ENCODE results near the gene WDR3. TPM values are rescaled to one million over a fixed set of nuclear protein-coding genes. Genes with fewer than 3 reads are reported as not detected.

Gene WDR3
- total RNA-seq, 1 donor from 2014 or later = 26.8 TPM

DNA sequence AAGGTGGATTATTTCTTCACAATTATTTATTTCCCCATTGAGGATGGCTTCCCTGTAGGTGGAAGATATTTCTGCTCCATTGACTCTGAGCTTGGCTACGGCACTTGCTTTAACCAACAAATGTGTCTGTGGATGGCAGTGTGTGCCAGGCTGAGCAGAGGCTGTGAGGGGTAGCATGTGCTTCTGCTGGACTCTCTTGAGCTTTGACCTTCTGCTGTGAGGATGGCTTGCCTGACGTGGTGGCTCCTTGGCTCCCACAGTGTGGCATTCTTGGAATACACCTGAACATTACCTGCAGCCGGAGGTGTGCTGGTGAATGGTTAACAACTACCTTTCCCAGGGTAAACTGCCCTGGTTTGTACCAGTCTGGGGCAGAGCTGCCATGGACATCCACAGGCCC lies 46.8 kb downstream of the WDR3 start:
- Mint-ChIP-seq H3K36me3 (ENCODE audit: low read depth, unreplicated experiment) (no peaks in the 10 kb centered on the region), H3K27ac (ENCODE audit: unreplicated experiment) (no peak overlapping the region), H3K4me1 (ENCODE audit: unreplicated experiment) (no peaks in the 10 kb centered on the region), H3K27me3 (ENCODE audit: unreplicated experiment) (no peaks in the 10 kb centered on the region), H3K9me3 (ENCODE audit: unreplicated experiment) (no peaks in the 10 kb centered on the region), H3K4me3 (ENCODE audit: unreplicated experiment) (no peak overlapping the region)
- DNase-seq (ENCODE audit: low spot score) = no peak
- TF ChIP-seq, protein P1, sequence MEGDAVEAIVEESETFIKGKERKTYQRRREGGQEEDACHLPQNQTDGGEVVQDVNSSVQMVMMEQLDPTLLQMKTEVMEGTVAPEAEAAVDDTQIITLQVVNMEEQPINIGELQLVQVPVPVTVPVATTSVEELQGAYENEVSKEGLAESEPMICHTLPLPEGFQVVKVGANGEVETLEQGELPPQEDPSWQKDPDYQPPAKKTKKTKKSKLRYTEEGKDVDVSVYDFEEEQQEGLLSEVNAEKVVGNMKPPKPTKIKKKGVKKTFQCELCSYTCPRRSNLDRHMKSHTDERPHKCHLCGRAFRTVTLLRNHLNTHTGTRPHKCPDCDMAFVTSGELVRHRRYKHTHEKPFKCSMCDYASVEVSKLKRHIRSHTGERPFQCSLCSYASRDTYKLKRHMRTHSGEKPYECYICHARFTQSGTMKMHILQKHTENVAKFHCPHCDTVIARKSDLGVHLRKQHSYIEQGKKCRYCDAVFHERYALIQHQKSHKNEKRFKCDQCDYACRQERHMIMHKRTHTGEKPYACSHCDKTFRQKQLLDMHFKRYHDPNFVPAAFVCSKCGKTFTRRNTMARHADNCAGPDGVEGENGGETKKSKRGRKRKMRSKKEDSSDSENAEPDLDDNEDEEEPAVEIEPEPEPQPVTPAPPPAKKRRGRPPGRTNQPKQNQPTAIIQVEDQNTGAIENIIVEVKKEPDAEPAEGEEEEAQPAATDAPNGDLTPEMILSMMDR (IDR thresholded peaks at IDR 0.05; ENCODE audit: unreplicated experiment) = no peak

DNA sequence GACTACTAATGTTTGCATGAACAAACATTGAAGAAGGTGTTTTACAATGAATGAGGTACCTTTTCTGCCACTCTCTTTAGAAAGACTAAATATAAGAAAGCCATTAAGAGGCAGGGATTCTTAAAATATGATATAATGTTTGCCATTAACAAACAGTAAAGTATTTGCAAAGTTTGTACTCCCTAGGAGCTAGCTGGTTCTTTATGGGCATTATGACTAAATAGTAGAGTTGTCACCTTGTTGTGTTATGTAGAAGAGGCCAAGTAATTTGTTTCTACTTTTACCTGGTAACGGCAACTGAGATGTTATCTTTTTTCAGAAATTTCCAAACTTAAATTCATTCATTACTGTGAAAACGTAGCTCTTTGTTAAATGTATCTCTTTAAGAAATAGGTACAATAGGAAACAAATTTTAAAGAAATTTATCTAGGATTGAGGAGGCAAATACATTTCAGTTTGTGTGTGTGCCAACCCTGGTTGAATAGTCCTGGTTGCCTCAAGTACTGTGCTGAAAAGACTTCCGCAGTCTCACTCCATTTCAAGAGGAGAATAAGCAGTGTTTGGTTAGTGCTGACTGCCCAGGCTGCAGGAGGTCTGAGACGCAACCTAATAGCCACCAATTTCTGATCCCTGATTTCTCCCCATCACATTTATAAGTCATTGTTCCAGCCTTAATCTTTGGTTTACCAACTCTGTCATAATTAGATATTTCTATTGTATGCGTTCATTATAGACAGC lies 52.1 kb downstream of the WDR3 start:
- H3K4me3 Mint-ChIP-seq (ENCODE audit: unreplicated experiment) = no peak overlapping the region
- H3K4me1 Mint-ChIP-seq (ENCODE audit: unreplicated experiment) = peaks cover under 1% of the 10 kb centered on the region
- no peaks in the 10 kb centered on the region for H3K27me3 Mint-ChIP-seq (ENCODE audit: unreplicated experiment)
- no peak for DNase-seq (ENCODE audit: low spot score)
- H3K9me3 Mint-ChIP-seq (ENCODE audit: unreplicated experiment) = no peaks in the 10 kb centered on the region
- no peaks in the 10 kb centered on the region for H3K36me3 Mint-ChIP-seq (ENCODE audit: low read depth, unreplicated experiment)
- no peak overlapping the region for H3K27ac Mint-ChIP-seq (ENCODE audit: unreplicated experiment)
- TF ChIP-seq, protein P1 (IDR thresholded peaks at IDR 0.05; ENCODE audit: unreplicated experiment) = no peak

DNA sequence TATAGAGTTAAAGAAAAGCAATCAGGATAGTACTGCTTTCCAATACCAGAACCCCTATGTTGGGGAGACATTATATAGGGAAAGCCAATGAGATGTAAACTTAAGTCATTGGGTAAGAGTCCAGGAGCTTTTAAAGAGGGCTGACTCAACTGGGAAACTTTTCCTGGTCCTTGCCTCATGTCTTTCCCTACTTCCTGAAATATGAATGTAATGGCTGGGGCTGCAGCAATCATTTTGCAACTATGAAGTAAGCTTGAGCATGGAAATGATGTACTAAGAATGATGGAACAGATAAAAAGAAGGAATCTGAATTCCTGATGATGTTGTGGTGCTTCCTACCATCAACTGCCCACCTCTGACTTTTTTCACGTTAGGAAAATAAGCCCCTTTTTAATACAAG lies 55.7 kb downstream of the WDR3 start:
- Mint-ChIP-seq H3K4me3 (ENCODE audit: unreplicated experiment) (no peak overlapping the region), H3K9me3 (ENCODE audit: unreplicated experiment) (no peaks in the 10 kb centered on the region), H3K27ac (ENCODE audit: unreplicated experiment) (no peak overlapping the region), H3K36me3 (ENCODE audit: low read depth, unreplicated experiment) (no peaks in the 10 kb centered on the region), H3K27me3 (ENCODE audit: unreplicated experiment) (peaks cover 2% of the 10 kb centered on the region), H3K4me1 (ENCODE audit: unreplicated experiment) (peaks cover 6% of the 10 kb centered on the region)
- no peak for DNase-seq (ENCODE audit: low spot score)
- TF ChIP-seq, protein P1 (IDR thresholded peaks at IDR 0.05; ENCODE audit: unreplicated experiment) = no peak

DNA sequence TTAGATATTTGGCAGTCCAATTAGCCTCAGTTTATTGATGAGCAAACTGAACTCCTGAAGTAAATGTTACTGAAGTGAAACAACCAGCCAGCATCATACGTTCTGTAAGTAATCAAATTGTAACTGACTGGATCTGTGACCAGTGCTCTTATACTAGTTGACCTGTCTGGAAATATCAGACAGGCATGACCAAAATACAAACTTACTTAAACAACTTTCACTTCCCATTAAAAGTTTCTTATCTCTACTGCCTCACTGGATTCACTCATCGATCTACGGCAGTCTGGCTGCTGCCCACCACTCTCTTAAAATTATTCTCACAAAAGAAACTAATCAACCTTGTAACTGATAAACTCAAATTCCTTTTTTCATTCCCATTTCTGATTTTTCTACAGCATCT lies 56.4 kb downstream of the WDR3 start:
- no peaks in the 10 kb centered on the region for H3K36me3 Mint-ChIP-seq (ENCODE audit: low read depth, unreplicated experiment)
- H3K9me3 Mint-ChIP-seq (ENCODE audit: unreplicated experiment) = no peaks in the 10 kb centered on the region
- peaks cover 2% of the 10 kb centered on the region for H3K27me3 Mint-ChIP-seq (ENCODE audit: unreplicated experiment)
- H3K4me1 Mint-ChIP-seq (ENCODE audit: unreplicated experiment) = peaks cover 6% of the 10 kb centered on the region
- DNase-seq (ENCODE audit: low spot score) = no peak
- H3K4me3 Mint-ChIP-seq (ENCODE audit: unreplicated experiment) = no peak overlapping the region
- TF ChIP-seq, protein P1 (IDR thresholded peaks at IDR 0.05; ENCODE audit: unreplicated experiment) = no peak
- H3K27ac Mint-ChIP-seq (ENCODE audit: unreplicated experiment) = no peak overlapping the region

DNA sequence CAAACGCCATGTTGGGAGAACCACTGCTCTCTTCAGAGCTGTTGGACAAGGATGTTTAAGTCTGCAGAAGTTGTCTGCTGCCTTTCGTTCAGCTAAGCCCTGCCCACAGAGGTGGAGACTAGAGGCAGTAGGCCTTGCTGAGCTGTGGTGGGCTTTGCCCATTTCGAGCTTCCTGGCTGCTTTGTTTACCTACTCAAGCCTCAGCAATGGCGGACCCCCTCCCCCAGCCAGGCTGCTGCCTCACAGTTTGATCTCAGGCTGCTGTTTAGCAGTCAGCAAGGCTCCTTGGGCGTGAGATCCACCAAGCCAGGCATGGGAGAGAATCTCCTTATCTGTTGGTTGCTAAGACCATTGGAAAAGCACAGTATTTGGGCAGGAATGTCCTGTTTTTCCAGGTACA lies 74.8 kb downstream of the WDR3 start:
- Mint-ChIP-seq H3K9me3 (ENCODE audit: unreplicated experiment) (no peaks in the 10 kb centered on the region), H3K27ac (ENCODE audit: unreplicated experiment) (no peak overlapping the region), H3K4me1 (ENCODE audit: unreplicated experiment) (peaks cover 3% of the 10 kb centered on the region), H3K4me3 (ENCODE audit: unreplicated experiment) (no peak overlapping the region), H3K27me3 (ENCODE audit: unreplicated experiment) (no peaks in the 10 kb centered on the region), H3K36me3 (ENCODE audit: low read depth, unreplicated experiment) (no peaks in the 10 kb centered on the region)
- no peak for DNase-seq (ENCODE audit: low spot score)
- TF ChIP-seq, protein P1 (IDR thresholded peaks at IDR 0.05; ENCODE audit: unreplicated experiment) = no peak
